GM19463 (cell line): ENCODE measurements around the gene EGR1.

Experiments
- ATAC-seq: cut with Tn5 transposase; IDR thresholded peaks from one replicate; pipeline ENCODE4 v1.9.1; 2021; ENCODE audit warnings: mild to moderate bottlenecking, moderate library complexity; ENCODE audit not compliant: unreplicated experiment

The EGR1 gene

DNA sequence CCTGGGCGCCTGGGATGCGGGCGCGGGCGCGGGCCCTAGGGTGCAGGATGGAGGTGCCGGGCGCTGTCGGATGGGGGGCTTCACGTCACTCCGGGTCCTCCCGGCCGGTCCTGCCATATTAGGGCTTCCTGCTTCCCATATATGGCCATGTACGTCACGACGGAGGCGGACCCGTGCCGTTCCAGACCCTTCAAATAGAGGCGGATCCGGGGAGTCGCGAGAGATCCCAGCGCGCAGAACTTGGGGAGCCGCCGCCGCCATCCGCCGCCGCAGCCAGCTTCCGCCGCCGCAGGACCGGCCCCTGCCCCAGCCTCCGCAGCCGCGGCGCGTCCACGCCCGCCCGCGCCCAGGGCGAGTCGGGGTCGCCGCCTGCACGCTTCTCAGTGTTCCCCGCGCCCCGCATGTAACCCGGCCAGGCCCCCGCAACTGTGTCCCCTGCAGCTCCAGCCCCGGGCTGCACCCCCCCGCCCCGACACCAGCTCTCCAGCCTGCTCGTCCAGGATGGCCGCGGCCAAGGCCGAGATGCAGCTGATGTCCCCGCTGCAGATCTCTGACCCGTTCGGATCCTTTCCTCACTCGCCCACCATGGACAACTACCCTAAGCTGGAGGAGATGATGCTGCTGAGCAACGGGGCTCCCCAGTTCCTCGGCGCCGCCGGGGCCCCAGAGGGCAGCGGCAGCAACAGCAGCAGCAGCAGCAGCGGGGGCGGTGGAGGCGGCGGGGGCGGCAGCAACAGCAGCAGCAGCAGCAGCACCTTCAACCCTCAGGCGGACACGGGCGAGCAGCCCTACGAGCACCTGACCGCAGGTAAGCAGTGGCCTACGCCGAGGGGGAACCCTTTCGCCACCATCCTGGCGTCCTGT is at the start of gene EGR1:
EGR1 (plus strand) TSS at position 219 of the 864 bp plus-strand sequence; CDS start at position 502, 283 bp downstream.
- ATAC-seq: peak; percentile 47

DNA sequence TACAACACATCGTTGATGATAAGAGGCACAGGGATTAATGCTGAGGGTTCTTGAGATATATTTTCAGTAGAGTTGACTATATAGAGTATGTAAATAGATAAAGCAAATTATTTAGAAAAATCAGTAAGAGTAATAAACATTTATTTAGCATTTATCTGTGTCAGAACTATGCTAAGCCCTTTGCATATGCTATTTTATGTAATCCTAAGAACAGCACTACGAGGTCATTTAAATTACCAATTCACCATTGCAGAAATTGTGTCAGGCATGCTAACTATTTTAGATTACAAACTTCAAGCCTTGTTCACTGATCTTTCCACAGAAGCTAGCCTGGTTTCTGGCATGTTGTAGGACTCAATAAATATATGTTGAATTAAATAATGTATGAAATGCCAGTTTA is 46.8 kb upstream of the EGR1 start:
- ATAC-seq: no peak

DNA sequence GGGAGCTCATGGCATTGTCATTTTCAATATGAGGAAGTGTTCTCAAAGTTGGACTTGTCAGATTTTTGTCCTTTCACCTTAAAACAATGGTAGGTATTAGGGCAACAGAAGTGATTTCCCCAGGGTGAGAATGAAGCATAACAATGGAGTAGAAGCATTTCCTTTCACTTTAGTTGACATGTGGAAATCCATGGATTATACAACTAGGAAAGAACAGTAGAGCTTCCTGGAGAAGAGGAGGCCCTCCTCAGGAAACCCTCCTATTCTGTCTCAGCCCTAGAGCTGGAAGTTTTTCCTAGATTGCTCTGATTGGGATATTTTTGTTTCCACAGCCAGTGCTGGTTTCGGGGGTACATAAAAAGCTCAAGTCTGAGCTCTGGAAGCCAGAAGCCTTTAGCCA is 40.2 kb upstream of the EGR1 start:
- ATAC-seq: no peak

DNA sequence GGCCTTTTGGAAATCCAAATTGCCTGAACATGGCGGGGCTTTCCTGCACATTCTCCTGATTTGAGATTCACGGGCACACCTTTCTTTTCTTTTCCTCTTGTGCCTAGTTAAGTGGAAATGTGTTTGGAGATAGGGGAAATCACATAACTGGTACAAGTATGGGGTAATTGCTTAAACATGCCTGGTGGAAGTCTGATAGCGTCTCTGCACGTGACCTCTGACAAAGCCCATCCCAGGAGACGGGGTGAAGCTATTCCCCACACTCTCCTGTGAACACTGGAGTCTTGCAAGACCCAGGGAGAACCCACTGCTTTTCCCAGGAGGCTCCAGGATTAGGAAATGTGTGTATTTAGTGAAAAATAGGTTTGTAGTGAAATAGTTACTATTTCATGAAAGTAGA is 29.3 kb upstream of the EGR1 start:
- ATAC-seq: no peak

DNA sequence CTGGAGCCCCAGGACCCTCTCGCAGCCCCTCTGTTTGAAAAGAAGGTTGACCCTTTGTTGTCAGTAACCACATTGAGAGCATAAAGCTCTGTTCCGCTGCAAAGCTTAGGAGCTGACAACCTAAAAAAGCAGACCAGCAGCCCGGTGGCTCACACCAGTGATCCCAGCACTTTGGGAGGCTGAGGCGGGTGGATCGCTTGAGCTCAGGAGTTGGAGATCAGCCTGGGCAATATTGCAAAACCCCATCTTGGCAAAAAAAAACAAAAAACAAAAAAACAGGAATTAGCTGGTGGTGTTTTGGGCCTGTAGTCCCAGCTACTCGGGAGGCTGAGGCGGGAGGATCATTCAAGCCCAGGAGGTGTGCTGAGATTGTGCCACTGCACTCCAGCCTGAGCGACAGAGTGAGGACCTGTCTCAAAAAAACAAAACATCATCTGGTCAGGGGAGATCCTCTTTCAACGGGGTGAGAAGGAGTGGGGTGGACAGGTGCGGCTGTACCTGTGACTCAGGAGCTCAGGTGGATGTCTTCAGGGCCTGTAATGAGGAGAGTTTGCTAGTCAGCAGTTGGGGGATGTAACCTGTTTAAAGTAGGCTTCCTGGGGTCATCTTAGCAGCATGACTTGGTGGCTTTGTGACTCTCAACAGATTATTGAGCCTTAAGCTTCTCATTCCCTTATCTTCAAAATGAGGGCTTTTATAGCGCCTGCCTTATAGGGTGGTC is 27.1 kb upstream of the EGR1 start:
- ATAC-seq: no peak

DNA sequence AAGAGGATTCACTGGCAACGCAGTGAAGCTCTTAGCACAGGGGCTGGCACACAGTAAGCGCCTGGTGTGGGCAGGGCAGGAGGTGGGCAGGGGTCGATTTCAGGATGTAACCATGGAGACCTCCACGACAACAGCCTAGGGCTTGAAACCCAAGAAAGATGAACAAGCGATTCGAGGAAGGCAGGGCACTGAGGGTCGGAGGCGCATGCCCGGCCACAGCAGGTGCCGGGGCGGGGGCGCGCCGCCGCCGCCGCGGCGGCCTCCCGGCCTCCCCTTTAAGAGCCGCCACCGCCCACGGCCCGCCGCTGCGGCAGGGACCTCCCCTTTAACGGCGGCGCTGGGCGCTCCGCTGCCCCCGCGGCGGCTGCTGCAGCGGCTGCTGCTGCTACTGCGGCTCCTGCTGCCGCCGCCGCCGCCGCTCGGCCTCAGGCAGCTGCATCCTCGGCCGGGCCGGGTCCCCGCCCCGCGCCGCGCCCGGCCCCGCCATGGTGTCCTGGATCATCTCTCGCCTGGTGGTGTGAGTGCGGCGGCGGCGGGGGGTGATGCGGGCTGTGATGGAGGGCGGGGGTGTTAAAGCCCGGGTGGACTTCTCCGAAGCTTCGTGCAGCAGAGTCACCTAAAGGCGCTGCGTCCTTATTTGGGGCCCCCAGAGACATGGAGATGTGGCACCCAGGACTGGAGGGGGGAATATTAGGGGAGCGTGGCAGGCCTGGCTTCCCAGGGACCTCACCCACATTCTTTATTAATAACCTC is 26.4 kb upstream of the EGR1 start, which contains the start of gene REEP2:
REEP2 (plus strand) TSS at position 334 of the 753 bp plus-strand sequence; CDS start at position 486, 152 bp downstream.
- ATAC-seq: peak; percentile 82

DNA sequence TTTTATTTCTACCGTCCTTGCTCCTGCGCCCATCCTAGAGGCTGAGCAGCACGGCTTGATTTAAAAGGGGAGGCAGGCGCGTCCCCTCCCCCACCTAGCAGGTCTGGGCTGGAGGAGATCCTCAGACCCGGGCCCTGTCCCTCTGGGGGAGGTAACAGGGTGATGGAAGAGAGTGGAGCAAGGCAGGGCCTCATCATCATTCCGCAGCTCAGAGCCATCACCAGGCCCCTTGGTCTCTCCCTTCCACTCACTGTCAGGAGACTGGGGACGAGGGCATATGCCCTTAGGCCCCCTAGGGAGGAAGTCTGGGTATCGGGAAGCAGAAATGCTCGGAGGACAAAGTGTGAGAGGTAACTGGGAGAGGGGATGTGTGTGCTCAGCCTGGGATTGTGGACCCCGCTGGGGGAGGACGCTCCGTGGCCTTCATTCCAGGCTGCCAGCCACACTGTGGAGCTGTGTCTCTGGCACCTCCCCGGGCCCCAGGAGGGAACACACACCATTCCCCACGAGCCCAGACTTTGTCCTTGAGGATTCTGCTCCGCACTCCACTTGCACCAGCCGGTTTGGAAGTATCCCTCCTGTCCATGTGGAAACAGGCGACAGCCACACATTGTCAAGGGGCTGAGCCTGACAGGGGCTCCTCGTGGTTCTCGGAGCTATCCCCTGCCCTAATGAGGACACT is 25.7 kb upstream of the EGR1 start:
- ATAC-seq: no peak

DNA sequence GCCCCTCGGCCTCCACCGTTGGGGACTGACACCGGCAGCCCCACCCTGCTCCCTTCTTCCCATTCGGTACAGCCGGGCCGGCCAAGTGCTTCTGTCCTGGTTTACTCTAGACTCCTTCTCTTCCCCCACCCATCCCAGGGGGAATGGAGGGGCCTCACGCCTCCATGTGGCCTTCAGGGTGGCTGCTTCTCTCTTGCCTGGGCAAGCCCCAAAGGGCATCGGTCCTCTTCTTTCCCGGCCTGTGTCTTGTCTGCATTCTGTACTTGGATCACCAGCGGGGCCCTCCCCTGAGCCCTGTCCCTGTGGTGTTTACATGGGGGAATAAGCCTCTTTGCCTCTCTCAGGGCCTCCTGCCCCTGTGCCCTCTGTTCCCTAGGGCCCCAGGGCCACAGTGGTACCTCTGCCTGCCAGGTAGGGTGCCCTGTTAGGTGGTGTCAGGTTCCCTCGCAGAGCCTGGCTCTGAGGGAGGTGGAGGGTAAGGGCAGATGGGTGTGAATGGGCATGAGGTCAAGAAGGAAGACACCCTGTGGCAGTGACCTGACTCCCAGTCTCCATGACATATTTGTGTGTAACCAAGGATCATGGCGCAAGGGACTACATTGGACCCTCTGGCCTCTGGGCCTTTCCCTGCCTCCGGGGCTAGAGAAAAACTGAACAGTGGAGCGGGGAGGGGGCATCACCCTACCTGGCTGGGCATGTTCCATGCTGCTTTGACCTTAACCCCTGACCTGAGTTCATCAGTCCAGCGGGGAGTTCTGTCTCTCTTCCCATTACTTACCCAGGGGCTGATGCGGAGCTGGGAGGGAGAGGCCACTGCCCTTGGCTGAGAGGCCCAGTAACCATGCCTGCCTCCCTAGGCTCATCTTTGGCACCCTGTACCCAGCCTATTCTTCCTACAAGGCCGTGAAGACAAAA is 24.9 kb upstream of the EGR1 start:
- no peak for ATAC-seq

DNA sequence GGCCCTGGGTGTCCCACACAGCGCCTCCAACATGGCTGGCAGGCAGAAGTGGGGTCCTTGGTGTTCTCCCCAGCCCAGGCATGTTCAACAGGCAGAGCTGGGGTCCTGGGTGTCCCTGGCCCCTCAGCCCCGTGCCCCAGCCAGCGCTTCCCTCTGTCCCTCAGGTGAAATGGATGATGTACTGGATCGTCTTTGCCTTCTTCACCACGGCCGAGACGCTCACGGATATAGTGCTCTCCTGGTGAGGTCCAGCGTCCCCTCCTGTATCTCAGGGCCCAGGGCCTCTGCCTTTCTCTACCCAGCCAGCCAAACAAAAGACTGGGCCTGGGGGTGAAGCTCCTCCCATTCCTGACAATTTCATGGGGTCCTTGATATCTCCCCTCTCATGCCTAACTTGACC is 24.1 kb upstream of the EGR1 start:
- no peak for ATAC-seq

DNA sequence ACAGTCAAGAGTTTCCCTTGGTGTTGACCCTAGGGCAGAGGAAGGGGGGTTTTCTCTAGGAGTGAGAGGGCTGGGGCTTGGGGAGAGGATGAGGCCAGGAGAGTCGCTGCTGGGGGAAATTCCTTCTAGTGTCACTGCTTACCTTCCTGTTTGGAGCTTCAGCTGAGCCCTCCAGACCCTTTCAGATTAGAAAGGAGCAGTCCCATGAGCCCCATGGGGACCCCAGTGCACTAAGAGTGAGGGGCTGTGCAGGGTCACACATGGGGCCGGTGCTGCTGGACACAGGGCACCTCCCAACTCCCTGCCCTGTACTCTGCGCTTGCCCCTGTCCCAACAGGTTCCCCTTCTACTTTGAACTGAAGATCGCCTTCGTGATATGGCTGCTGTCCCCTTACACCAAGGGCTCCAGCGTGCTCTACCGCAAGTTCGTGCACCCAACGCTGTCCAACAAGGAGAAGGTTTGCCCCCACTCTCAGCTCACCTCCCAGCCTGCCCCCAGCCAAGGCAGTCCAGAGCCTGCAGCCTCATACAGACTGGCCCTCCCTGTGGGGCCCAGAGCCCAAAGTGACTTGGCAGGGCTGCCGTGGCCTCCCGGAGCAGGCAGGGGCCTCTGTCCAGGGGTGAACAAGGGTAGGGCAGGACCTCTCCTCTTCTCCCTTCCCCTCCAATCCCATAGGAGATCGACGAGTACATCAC is 21.1 kb upstream of the EGR1 start:
- no peak for ATAC-seq

DNA sequence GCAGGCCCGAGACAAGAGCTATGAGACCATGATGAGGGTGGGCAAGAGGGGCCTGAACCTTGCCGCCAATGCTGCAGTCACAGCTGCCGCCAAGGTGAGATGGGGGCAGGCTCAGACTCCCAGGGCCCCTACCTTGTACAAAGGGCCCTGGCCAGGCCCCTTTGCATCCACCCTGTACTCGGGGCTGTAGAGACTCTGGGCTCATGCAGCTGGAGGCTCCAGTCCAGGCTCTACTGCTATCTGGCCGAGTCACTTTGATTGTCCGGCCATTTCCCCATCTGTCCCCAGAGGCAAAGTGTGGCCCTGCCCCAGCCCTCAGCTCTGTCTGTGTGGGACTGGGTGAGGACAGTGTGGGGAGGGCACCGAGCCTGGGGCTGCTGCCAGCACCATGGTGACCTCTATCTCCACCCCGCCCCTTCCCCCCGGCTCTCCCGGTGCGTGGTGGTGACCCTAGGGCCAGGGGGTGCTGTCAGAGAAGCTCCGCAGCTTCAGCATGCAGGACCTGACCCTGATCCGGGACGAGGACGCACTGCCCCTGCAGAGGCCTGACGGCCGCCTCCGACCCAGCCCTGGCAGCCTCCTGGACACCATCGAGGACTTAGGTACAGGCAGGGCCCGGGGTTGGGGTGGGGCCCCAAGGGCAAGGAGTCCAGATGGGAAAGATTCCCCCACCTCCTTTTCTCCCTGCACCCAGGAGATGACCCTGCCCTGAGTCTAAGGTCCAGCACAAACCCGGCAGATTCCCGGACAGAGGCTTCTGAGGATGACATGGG is 20.3 kb upstream of the EGR1 start:
- no peak for ATAC-seq

DNA sequence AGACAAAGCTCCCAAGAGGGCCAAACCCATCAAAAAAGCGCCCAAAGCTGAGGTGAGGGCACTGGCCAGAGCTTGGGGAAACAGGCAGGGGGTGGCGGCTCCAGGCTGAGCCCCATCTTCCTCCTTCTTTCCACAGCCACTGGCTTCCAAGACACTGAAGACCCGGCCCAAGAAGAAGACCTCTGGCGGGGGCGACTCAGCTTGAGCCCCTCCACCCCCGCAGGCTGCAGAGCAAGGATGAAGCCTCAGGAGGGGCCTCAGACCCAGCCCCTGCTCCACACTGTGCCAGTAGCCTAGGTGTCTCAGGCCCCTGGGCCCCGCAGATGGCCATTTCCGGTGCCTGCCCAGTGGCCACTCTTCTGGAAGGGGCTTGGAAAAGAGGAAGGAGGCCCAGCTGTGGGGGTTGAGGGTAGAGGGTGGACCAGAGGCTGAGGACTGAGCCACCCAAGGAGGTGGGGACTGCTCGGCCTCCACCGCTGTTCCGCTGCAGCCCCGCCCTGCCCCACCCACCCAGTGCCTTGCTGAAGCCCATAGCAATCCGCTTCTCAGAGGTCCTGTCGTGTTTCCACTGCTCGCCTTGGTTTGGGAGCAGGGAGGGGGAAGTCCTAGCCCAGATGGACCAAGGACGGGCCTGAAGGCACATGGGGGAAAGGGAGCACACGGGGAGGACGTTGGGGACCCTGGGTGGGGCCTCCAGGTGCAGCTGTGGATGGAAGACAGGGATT is 19.6 kb upstream of the EGR1 start:
- no peak for ATAC-seq

DNA sequence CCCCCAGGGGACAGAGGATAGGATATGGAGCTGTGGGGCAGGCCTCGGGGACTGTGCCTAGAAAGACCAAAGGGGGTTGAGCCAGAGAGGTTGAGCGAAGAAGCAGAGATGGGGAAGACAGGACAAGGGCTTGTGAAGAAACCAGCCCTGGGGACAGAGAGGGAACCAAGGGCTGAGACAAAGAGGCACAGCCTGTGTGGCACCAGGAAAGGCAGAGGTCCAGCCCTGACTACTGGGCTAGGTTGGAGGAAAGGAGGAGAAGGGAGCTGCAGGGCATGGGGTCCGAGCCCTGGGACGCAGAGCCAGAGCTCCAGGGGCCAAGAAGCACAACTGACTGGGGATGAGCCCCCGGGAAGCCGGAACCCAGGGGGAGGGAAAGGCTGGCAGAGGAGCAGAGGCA is 17.2 kb upstream of the EGR1 start:
- no peak for ATAC-seq

DNA sequence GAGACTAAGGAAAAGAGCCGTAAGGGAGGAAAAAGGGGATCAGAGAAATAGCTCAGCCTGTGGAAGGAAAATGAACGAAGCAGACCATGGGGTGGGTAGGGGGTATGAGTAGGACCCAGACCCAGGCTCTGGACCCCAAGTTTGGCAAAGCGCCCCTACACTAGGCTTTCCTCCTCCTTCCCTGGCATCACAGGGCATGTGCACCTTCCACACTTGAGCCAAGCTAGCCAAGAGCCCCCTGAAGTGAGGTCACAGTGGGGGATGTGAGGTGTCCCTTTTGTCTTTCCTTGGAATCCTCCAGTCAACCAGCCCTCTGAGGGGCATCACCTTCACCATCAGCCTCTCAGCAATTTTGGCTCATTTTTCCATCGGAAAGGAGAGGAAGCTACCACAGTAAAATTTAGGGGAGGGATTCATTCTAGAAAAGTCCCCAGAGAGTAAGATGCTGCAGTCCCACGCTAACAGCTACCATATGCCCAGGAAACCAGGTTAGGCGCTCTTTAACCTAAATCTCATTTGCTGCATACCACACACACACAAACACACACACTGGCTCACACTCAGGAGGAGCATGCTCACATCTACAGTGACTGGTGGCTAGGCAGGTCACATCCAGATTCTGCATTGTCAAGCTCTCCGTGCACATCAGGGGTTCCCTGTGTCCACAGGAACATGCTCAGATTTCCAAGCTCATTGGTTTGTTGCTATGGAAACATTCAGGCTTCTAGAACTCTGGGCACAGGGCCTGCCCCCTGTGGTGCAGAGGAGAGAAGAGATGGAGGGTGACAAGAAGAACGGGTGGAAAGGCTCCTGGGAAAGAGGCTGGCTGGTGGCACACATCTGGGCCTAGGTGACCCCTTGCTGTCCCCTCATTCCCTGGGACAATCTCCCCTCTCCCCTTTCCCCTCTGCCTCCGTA is 16.5 kb upstream of the EGR1 start:
- ATAC-seq: no peak

DNA sequence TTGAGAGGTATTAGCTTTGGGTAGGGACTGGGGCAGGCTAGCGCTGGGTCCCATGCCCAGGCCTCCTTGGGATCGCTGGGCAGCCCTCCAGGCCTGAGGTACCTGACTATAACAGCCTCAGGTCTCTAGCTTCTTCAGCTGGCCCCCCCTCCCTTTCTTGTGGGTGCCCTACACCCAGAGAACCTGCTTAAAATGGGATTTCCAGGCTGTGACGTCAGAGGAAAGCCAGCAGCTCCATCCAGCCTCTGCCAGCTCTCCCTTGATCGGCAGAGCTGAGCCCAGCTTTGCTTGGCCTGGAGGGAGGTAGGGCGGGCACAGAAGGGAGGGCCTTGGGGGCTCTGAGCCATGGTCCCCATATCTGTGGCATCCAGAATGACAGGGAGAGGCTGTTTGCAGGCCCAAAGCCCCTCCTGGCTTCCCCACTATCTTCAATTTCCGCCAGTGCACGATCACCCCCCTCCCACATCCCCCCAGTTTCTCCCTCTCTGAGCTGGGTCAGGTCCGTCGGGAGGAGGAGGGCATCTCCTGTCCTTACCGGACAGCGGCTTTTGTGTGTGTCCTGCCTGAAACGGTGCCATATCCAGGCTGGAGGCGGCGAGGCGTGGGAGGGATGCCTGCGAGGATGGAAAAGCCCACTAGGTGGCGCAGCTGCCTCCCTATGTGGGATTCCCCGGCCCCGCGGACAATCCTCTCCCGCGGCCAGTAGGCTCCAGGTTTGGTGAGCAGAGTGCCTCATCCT is 15.6 kb upstream of the EGR1 start:
- peak; percentile 71 for ATAC-seq

DNA sequence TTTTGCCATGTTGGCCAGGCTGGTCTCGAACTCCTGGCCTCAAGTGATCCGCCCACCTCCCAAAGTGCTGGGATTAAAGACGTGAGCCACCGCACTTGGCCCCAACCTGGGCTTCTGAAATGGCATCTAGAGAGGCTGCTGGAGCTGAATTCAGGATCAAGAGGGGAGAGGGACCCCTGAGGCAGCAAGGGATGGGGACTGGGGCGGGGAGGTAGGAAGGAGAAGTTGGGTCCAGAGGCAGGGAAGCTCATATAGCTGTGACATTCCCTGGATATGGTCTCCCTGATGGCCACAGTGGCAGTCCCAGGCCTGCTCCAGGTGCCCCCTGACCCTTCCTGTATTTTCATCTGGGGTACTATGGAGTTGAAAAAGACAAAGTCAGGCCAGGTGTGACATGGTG is 14.3 kb upstream of the EGR1 start:
- ATAC-seq: no peak
